ENCODE results near the gene RFC3.
A peak's percentile ranks its signal among the peaks of the same experiment; 100 is the strongest.
"Not testable (repeated sequence)": the region's sequence is repeated elsewhere in the genome, so short reads cannot be mapped to it uniquely, and the experiment has no call there.

RFC3 gene, protein sequence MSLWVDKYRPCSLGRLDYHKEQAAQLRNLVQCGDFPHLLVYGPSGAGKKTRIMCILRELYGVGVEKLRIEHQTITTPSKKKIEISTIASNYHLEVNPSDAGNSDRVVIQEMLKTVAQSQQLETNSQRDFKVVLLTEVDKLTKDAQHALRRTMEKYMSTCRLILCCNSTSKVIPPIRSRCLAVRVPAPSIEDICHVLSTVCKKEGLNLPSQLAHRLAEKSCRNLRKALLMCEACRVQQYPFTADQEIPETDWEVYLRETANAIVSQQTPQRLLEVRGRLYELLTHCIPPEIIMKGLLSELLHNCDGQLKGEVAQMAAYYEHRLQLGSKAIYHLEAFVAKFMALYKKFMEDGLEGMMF

DNA sequence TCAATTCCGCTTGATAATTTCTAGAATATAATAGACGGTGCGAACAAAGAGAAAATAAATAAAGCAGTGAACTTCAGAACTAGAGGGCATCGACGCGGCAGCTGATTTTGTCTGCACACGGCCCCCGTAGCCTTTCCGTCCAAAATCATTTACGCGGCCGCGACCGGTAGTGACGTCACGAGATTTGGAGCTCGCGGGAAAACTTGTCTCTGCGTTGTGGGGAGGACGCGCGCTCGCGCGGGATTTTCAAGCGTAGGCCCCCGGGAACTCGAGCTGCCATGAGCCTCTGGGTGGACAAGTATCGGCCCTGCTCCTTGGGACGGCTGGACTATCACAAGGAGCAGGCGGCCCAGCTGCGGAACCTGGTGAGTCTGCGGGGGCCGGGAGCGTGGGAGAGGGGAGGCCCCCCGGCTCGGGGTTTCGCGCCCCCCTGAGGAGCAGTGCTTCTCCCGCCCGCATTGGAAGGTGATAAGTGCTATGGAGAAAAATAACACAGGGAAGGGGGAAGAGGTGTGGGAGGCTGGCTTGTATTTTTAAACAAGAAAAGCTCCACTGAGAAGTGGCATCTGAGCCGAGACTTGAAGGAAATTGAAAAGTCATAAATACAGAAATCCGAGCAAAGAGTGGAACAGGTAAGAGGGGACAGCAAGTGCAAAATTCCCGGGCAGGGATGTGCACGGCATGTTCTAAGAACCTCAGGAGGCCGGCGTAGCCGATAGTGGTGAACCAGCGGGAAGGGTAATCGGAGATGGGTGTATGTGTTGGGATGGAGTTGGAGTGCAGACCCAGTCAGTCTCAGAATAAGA, at the start of gene RFC3:
TSS of gene RFC3 (plus strand) at position 249 of the 806 bp plus-strand sequence. CDS start at position 279, 30 bp downstream.
- peak; percentile 61 for DNase-seq

DNA sequence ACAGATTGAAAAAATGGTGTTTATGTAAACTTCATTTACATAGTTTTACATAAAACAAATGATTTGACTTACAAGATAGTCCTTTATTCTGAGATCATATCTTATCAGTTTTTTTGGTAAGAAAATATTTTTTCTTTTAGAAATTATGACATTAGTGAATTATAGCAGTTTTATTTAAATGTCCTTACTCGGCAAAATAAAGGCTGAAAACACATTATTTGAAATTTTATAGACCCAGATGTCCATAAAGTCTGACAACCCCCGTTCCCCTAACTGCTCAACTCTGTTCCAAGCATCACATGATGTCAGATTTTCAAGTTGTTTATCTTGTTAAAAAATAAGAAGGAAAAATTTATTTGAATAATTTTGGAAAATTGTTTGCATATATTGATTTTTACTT, 46.7 kb upstream of the RFC3 start:
- no peak for DNase-seq

DNA sequence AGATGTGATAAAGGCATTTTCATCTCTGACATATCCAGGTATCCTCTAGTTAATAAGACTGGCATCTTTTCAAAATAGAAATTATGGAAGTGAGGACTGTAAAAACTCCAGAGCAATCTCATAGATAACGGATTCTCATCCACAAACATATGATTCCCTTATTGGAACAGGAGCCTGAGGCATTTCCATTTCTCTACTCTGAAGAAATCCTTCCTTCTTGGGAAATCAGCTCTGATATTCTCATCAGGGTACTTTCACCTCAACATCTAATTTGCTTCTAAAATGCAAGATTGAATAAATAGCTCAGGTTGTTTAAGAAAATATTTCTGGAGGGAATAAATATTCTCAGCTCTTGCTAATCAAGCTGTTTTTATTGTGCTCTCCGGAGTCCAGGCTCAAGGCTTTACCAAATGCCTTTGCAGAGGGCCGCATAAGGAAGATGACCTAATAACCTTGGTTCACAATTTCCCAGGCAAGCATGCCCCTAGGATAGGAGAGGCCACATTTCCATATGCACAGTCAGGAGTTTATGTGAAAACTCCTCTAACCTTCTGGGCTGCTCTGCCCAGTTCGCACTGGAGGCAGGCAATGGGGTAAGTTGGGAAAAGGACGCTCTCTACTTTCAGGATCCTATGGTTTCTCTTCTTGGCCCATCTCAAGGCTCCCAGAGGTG, 44.0 kb upstream of the RFC3 start:
- no peak for DNase-seq

DNA sequence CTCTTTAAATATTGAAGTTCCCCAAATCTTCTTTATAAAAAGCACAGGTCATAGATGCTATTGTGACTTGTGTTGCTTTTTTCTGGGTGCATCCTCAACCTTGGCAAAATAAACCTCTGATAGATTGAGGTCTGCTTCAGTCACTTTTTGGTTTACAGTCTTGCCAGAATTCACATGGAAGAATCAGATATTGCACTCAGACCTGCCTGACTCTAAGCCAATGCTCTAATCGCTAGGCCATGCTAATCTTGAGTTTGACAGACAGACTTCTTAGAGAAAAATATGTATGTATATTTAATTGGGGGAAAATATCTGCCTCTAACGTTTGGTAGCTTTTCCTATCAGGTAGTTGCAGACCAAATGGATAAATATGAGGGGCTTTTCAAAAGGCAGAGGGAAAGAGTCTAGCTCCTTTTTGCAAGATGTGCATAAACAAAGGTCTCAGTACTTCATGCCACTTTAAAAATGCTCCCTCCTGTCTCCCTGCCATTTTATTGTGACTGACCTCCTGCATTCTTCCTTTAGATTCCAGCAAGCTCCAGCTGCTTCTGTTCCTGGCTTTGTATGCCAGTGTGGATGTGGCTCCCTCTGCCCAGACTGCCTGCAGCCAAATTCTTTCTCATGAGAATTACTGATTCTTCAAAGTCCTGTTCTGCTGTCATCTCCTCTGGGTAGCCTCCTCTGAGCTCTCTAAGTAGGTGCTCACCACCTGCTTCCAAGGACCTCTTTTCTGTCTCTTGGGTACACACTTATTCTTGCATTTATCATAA, 42.4 kb upstream of the RFC3 start:
- DNase-seq = no peak

DNA sequence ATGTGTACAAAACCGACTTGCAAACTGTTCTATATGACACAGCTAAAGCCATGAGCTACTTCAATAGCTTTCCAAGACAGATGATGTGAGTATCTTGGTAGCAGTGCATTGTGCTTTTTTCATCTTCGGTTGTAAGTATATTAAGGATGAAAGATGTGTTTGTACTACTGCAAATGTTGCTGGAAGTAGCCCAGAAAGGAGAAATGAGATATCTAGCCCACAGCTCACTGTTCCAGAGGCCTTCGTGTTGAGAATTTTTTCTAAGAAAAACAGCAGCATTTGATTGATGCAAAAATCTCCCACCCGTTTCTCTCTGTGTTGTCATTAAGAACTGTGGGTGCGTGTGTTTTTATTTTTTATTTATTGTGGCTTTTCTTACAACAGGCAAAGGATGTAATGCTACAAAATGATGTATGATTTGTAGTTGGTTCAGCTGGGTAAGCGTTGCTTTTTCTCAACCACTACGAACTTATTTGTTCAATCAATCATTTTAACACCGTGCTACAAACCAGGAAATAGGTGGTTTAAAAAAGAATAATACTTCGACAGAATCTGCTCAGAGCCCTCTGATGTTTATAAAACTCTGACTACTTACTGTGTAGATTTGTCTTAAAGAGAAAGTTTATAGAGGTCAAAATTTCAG, 41.6 kb upstream of the RFC3 start:
- DNase-seq = peak; percentile 21

DNA sequence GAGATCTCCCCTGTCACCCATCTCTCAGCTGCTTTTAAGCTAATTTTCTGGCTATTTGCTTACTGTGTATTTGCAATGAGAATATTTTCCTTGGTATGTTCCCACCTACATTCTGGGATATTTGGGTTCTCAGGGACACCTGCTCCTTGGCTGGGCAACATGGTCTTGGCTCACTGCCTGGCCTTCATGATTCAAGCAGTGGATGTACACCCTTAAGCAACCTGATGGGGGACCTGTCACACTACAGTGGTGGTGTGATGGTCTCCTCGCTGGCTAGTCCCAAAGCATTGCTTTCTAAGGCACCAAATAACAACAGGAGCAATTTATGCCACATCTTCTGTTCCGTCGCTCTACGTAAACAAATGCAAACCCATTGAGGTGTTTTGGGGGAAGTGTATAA, 35.3 kb upstream of the RFC3 start:
- DNase-seq = no peak

DNA sequence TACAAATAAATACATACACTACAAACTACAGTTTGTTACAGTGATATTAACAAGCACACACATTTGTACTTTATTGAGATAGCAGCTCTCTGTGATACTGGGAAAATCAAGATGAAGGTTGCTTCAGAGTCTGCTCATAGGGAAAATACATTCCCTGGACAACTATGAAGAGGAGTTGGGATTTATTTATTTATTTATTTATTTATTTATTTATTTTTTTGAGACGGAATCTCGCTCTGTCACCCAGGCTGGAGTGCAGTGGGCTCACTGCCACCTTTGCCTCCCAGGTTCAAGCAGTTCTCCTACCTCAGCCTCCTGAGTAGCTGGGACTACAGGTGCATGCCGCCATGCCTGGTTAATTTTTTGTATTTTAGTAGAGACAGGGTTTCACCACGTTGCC, 34.7 kb upstream of the RFC3 start:
- DNase-seq = not testable (repeated sequence)

DNA sequence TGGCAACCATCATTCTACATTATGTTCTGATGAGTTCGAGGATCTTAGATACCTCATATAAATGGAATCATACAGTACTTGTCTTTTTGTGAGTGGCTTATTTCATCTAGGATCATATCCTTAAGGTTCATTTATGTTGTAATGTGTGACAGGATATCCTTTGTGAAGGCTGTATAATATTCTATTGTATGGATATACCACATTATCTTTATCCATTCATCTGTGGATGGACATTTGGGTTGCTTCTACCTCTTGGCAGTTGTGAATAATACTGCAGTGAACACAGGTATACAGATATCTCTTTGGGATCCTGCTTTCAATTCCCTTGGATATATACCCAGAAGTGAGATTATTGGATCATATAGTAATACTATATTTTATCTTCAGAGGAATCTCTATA, 33.2 kb upstream of the RFC3 start:
- no peak for DNase-seq

DNA sequence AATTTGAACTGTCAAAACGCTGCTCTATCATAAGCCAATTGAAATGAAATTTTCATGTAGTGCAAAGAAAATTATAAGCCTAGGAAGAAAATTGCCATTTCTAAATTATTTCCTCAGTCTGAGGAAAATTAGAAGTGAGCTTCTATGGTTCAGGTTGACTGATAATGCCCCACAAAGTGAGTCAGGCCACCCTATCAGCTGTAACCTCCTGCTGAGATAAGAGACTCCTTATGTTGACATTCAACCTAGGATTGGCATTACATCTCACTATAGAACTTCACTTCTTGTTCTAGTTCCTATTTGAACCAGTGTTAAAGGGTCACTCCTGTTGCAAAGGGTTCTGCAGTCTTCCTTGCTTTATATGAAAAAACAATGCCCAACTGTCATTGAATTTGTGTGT, 32.6 kb upstream of the RFC3 start:
- no peak for DNase-seq

DNA sequence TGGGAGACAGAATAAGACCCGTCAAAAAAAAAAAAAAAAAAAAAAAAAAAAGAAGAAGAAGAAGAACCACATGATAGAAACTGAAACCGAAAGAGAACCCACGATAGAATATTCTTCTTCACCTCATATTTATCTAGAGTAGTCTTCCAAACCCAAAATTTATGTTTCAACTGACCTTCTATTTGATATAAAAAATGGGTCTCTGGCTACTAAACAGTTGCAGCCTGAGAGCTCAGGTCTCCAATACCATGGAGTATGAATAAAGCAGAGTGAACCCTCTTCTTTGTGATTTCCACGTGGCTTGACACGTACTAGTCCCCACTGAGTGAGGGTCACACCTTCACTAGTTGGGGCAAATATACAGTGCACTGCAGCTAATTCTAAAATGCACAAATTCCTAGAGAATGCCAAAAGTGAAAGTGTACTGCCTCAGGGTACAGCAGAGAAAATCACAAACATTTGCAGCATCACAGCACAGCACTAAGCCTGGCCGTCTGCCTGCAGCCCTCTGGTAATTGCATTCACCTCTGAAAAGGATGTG, 30.8 kb upstream of the RFC3 start:
- peak; percentile 21 for DNase-seq

DNA sequence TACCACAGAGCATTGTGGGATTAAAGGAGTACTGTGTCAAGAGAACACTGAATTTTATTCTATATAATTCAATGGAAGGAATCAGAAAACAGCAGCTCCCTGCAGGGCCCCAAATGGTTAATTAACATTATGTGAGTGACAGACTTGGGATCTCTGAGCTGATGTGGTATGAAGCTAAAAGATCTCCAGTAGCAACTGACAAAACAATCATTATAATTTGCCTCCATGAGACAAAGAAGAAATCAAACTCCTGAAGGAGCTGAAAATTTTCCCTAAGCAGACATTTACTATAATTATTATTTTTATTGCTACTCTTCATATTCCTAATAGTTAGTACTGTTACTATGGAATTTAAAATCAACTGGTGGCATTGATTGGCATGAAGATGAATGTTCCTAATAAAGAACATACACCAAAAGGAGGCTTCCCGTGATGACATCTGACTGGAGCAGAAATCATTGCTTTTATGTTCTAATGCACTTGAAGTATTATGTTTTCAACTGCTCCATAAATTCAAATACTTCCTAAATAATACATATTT, 28.8 kb upstream of the RFC3 start:
- no peak for DNase-seq

DNA sequence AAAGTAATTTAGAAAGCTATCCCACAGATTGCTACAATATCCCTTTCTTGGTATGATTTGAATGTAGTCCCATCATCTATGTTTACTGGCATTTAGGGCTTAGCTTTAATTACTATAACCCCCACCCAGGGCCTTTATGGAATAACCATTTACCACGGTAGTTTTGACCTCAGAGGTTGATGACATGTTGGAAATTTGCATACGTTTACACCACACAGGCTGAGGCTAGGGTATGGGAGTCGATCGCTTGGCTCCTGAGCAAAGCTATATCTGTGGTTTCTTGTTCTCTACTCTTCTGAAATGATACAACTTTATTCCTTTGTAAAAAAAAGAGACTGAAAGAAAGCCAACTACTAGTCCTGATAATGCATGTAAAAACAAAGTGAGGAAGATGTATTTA, 28.2 kb upstream of the RFC3 start:
- DNase-seq = no peak

DNA sequence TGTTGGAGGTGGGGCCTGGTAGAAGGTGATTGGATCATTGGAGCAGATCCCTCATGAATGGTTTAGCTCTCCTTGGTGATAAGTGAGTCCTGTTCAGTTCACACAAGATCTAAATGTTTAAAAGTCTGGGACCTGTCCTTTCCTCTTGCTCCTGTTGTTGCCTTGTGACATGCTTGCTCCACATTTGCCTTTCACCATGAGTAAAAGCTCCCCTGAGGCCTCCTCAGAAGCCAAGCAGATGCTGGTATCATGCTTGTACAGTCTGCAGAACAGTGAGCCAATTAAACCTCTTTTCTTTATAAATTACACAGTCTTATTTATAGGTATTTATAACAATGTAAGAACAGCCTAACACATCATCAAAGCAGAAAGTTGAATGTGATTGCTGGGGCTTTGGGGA, 24.2 kb upstream of the RFC3 start:
- no peak for DNase-seq

DNA sequence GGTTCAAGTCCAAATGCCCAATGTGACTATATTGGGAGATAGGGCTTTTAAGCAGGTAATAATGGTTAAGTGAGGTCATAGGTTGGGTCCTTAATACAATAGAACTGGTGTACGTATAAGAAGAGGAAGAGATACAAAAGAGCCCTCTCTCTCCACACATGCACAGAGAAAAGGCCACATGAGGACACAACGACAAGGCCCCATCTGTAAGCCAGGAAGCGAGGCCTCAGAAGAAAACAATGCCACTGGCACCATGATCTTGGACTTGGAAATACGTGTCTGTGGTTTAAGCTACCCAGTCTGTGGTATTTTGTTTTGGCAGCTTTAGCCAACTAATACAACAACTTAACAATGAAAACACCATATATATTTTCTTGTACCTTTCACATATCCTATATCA, 23.4 kb upstream of the RFC3 start:
- DNase-seq = no peak

DNA sequence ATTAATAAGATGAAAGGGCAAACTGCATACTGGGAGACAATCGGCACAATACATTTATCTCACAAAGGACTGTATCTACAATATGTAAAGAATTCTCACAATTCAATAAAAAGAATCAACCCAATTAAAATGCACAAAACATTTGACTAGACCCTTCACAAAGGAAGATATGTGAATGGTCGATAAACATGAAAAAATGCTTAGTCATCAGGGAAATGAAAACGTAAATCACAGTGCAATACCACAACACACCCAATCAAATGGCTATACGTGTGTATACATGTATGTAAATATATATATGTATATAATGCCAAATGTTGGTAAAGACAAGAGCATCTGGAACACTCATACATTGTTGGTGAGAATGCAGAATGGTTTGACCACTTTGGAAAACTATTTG, 21.9 kb upstream of the RFC3 start:
- DNase-seq = no peak

DNA sequence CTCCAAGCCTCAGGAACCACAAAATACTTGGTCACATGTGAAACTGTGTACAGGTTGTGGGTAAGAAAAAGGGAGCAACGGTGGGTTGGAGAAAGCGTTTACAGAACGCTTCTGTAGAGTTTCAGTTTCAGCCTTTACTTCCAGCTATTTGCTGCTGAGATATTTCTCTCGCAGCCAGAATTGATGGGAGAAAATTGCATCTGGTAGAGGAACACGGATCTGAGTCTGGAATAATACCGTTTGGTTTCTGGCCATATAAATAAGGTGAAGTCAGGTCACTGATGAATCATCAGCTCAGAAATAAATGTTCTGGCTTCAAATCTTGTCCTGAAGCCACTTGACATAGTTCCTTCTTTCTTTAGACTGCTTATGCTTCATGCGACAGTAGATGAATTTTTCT, 20.3 kb upstream of the RFC3 start:
- no peak for DNase-seq

DNA sequence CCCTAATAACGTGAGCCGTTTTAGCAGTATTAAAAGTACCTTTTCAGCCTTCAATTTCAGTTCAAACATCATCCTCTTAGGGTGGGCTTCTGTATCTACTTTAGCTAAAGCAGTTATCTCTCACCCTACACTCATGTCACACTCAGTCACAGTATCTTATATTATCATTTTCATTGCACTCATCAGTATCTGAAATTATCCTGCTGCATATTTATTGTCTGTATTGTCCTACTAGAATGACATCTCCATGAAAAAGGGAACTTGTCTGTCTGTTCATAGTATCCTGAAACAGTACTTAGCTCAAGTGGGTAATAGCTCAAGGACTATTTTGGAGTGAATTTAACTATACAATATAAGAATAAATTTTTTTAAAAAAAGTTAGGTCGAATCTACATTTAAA, 19.9 kb upstream of the RFC3 start:
- DNase-seq = no peak

DNA sequence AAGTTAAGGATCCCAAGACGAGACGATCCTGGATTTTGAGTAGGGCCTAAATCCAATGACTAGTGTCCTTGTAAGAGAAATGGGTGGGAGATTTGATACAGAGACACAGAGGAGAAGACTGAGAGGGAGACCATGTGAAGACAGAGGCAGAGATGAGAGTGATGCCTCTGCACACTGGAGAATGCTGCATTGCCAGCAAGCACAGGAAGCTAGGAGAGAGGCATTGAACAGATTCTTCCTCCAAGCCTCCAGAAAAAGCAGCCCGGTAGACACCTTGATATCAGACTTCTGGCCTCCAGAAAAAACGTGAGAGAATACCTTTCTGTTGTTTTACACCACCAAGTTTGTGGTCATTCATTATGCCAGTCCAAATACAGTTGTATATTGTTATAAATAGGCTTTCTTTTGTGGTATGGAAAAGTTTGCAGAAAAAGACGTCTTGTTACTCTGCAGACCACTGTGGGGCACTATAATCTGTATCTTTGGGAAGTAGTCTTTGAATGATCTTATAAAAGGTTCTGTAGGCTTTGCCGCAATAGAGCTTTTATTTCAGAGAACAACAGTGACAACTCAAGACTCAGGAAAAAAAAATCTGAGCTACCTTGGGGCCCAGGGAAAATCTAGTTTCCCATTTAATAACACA, 17.9 kb upstream of the RFC3 start:
- no peak for DNase-seq

DNA sequence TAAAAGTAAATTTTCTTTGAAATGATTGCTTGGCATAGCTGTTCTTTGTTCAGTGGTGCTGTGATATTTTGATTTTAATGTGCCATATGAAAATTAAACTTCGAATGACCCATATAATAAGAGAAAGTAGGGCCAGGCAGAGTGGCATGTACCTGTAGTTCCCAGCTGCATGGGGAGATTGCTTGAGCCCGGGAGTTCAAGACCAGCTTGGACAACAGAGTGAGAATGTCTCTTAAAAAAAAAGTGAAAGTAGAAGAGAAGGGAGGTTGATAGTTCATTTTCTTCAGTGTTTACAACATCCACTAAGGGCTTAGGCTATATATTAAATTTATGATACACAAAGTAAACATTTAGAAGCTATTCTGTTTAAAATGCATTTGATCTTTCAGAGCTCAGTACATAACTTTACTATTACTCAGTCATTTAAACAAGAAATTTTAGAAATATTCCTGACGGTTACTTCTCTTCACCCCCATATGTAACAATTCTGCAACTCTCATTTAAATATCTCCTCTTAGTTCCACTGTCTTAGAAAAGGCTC, 17.2 kb upstream of the RFC3 start:
- DNase-seq = no peak

DNA sequence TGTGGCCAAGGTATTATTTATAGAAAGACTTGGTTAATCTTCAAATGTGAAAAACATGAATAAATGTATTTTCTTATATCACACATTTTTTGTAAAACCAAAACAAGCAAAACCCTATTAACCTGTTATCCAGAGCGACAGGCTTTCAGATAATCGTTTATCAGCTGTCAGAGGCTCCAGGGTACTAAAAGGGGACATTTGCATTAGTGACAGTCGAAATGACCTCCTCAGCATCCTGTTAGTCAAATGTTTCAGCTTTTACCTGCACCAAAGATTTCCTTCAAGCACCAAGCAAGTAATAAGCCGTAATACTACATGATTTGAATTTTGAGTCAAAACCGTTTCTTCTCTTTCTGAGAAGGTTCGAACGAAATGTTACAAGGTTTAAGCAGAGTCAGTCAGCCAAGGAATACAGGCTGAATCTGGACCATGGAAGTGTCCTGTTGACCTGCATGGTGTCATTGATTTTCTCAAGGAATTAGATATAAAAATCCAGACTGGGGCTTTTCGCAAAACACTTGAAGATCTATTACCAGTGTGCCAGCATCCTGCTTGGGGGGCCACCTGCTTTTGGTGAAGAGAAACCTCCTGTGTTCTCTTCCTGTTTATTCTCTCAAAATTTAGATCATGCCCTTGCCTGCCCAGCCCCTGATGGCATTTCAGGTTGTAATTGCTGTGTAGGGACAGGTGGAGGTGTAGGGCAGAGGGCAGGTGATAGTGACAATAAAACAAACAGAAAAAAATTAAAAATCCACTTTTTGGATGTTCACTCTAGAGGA, 11.3 kb upstream of the RFC3 start:
- no peak for DNase-seq
